ENCODE data around the gene POLR2F.

- TF ChIP-seq CTCF (IDR thresholded peaks at IDR 0.05): no peak
- TF ChIP-seq POLR2A (IDR thresholded peaks at IDR 0.05): no peak
These were observed 60.6 kb downstream of the POLR2F start for GRCh38 chr22:38014083-38014482.

All from lower leg skin (tissue), 3 donors.